Brain microvascular endothelial cell (primary cell): ENCODE measurements around the gene TMEM239.

ENCODE experiments used
- DNase-seq: peaks from one replicate; pipeline ENCODE4 v3.0.0-alpha.2; 2020
- H3K27ac ChIP-seq: fragments of 250-450 bp; sonication (Bioruptor Pico); 2 replicates; pipeline ENCODE4 v1.5.1; 2020; ENCODE audit warnings: mild to moderate bottlenecking, moderate library complexity
- H3K27me3 ChIP-seq: fragments of 250-450 bp; sonication (Bioruptor Pico); replicated peaks from 2 replicates; pipeline ENCODE4 v1.5.1; 2020; ENCODE audit warnings: mild to moderate bottlenecking
- H3K36me3 ChIP-seq: fragments of 250-450 bp; sonication (Bioruptor Pico); replicated peaks from 2 replicates; pipeline ENCODE4 v1.5.1; 2020; ENCODE audit warnings: mild to moderate bottlenecking
- H3K4me3 ChIP-seq: 2 replicates; pipeline ENCODE4 v1.5.1; 2011; ENCODE audit warnings: low read depth, mild to moderate bottlenecking, control low read depth, low read length, moderate library complexity
- CTCF ChIP-seq: IDR thresholded peaks from 2 replicates; pipeline ENCODE4 v1.5.1; 2011; ENCODE audit warnings: low read depth, mild to moderate bottlenecking, moderate library complexity, low read length, control low read depth, inconsistent platforms; ENCODE audit errors: missing control alignments
- in situ Hi-C: cut with HindIII; loops from 2 replicates; pipeline ENCODE4 v1.10.0; 2017; ENCODE audit warnings: low sequenced_read_pairs, low pct_ligation_motif_present

Gene TMEM239

DNA sequence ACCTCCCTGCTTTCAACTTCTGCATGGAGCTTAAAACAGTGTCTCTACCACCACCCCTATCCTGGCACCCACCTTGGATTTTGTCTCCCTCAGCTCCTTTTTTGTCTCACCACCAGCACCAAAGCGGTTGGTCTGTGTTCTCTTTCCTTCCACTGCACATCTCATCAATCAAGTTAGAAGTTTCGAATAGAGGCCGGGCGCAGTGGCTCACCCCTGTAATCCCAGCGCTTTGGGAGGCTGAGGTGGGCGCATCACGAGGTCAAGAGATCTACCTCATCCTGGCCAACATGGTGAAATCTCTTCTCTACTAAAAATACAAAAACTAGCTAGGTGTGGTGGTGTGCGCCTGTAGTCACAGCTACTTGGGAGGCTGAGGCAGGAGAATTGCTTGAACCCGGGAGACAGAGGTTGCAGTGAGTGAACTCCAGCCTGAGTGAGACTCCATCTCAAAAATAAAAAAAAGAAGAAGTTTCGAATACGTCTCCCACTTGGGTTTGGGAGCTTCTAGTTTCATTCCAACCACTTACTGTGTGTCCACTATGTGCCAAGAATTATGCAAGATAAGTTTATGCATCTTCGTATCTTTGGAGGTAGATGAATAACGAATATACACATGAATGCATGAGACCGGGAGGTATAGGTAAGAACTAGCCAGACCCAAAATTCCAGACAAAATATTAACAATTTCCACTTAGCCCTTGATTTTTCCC is 18.4 kb downstream of the TMEM239 start:
- no peak for DNase-seq
- Histone ChIP-seq H3K27me3 (no peaks in the 10 kb centered on the region), H3K36me3 (peaks cover 2% of the 10 kb centered on the region), H3K4me3 (no peak overlapping the region), H3K27ac (no peak overlapping the region)
- no peak for TF ChIP-seq CTCF
- in situ Hi-C loops = no loop called here

- H3K4me3 ChIP-seq = no peak overlapping the region
- no peak overlapping the region for H3K27ac ChIP-seq
- no peaks in the 10 kb centered on the region for H3K27me3 ChIP-seq
- in situ Hi-C loops = no loop called here
- H3K36me3 ChIP-seq = peaks cover 2% of the 10 kb centered on the region
- DNase-seq = no peak
- no peak for TF ChIP-seq CTCF
These were observed 19.2 kb downstream of the TMEM239 start for GRCh38 chr20:2835331-2835796.

DNA sequence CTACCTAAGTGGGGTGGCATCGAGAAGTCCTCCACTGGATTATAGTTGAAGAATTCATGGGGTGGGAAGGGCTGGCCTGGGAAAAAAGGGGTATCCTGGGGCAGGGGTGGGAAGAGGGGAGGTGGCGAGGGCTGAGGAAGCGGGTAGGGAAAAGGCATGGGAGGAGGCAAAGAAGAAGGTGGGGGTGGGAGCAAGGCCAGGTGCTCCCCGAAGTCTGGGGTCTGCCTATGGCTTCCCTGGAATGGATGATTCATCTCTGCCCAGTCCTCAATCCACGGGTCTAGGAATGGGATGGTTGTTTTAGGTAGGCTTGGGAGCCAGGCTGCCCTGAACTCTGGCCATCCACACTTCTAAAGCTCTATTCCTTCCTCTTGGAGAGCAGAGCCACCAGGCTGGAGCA is 19.9 kb downstream of the TMEM239 start:
- Histone ChIP-seq H3K27ac (no peak overlapping the region), H3K36me3 (peaks cover 2% of the 10 kb centered on the region), H3K4me3 (no peak overlapping the region), H3K27me3 (no peaks in the 10 kb centered on the region)
- in situ Hi-C loops = no loop called here
- no peak for DNase-seq
- TF ChIP-seq CTCF = no peak

DNA sequence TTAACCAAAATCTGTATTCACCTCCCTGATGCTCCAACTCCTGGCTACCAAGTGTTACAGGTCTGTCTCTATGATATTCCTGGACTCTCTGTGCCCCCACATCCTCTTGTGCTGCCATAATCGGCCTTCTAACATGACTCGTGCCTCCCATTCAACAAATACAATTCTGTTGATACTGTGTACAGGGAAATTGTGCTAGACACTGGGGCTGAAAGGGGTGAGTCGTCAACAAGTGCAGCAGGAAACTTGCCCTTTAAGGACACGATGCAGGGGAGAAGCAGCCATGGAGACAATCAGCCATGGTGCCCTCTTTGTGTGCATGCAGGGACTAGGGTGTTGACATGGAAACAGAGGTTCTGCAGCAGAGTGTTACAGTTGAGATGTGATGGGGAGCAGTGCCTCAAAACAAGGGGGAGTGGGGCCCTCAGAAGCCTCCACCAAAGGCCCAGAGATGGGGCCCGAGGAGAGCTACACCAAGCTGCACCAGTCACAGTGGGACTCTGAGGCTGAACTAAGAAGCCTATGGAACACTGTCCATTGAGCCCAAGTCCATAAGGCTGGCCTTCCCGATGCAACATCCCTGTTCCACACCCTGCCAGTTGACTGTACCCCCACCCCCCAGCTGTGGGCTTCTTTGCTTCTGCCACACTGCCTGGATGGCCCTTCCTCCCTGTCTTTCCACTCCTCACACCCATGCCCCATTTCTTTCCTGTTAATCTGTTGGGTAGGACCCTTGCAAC is 21.2 kb downstream of the TMEM239 start:
- in situ Hi-C loops = no loop called here
- Histone ChIP-seq H3K27ac (no peak overlapping the region), H3K4me3 (no peak overlapping the region), H3K27me3 (no peaks in the 10 kb centered on the region), H3K36me3 (peaks cover 2% of the 10 kb centered on the region)
- TF ChIP-seq CTCF = no peak
- no peak for DNase-seq

DNA sequence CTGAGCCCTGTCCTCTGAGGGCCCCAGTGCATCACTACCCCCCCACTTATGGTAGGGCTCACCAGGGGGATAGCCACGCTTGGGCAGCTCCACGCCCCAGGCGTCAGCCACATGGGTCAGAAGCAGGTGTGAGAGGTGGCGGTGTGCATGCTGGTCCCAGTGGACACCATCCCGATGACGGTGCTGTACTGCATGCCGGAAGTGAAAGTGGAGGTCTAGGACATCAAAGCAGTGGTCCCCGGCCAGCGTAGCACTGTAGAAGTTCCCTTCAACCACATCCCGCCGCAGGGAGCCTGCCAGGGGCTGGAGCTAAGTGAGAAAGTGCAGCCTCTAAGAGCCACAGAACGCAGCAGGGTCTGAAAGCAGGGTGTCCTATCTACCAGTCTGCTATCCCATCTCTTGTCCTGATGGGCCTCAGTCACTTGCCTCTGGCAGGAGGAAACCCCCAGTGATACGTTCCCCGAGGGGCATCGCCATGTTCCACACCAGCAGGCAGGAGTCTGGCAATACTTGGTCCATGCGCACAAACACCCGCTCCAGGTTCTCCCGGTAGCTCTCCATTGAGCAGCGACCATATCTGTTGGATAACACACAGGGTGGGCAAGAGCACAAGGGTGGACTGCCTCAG is 22.1 kb downstream of the TMEM239 start:
- TF ChIP-seq CTCF = no peak
- H3K27me3 ChIP-seq = no peaks in the 10 kb centered on the region
- no peak for DNase-seq
- peaks cover 2% of the 10 kb centered on the region for H3K36me3 ChIP-seq
- in situ Hi-C loops = no loop called here
- H3K27ac ChIP-seq = no peak overlapping the region
- no peak overlapping the region for H3K4me3 ChIP-seq
